IPS-15b (cell line): ENCODE data around the gene TMEM255B.
"Not testable (repeated sequence)": the region's sequence is repeated elsewhere in the genome, so short reads cannot be mapped to it uniquely, and the experiment has no call there.

Experiments used
- H3K27me3 ChIP-seq: one replicate; pipeline ENCODE4 v1.6.1; 2013; ENCODE audit warnings: low read length; ENCODE audit not compliant: control insufficient read depth, insufficient read depth
- H3K36me3 ChIP-seq: one replicate; pipeline ENCODE4 v1.6.1; 2013; ENCODE audit warnings: low read length; ENCODE audit not compliant: control insufficient read depth, insufficient read depth
- H3K4me1 ChIP-seq: one replicate; pipeline ENCODE4 v1.6.1; 2013; ENCODE audit warnings: mild to moderate bottlenecking, low read length; ENCODE audit not compliant: control insufficient read depth, insufficient read depth
- H3K4me3 ChIP-seq: one replicate; pipeline ENCODE4 v1.5.1; 2013; ENCODE audit warnings: low read depth, low read length
- H3K9ac ChIP-seq: one replicate; pipeline ENCODE4 v1.6.1; 2013; ENCODE audit warnings: low read depth, mild to moderate bottlenecking, low read length
- H3K9me3 ChIP-seq: one replicate; pipeline ENCODE4 v1.6.1; 2013; ENCODE audit warnings: mild to moderate bottlenecking, low read length; ENCODE audit not compliant: control insufficient read depth, insufficient read depth

Gene TMEM255B

GRCh38 chr13:113737803-113738202 lies 21.2 kb upstream of the TMEM255B start:
- Histone ChIP-seq H3K4me1 (no peaks in the 10 kb centered on the region), H3K9ac (no peak overlapping the region), H3K4me3 (no peak overlapping the region), H3K27me3 (no peaks in the 10 kb centered on the region), H3K36me3 (no peaks in the 10 kb centered on the region), H3K9me3 (peaks cover 4% of the 10 kb centered on the region)

- Histone ChIP-seq H3K9me3 (no peaks in the 10 kb centered on the region), H3K4me1 (no peaks in the 10 kb centered on the region), H3K36me3 (no peaks in the 10 kb centered on the region), H3K4me3 (no peak overlapping the region), H3K9ac (no peak overlapping the region), H3K27me3 (no peaks in the 10 kb centered on the region)
These were observed 19.3 kb upstream of the TMEM255B start for GRCh38 chr13:113739527-113740285.

- Histone ChIP-seq H3K4me3 (no peak overlapping the region), H3K9ac (no peak overlapping the region), H3K9me3 (no peaks in the 10 kb centered on the region), H3K36me3 (no peaks in the 10 kb centered on the region), H3K4me1 (no peaks in the 10 kb centered on the region), H3K27me3 (no peaks in the 10 kb centered on the region)
These were observed 18.8 kb upstream of the TMEM255B start for GRCh38 chr13:113740286-113740556.

GRCh38 chr13:113740661-113741060 lies 18.4 kb upstream of the TMEM255B start:
- no peak overlapping the region for H3K4me3 ChIP-seq
- no peaks in the 10 kb centered on the region for H3K9me3 ChIP-seq
- H3K36me3 ChIP-seq, result no peaks in the 10 kb centered on the region
- no peaks in the 10 kb centered on the region for H3K4me1 ChIP-seq
- no peaks in the 10 kb centered on the region for H3K27me3 ChIP-seq
- H3K9ac ChIP-seq, result no peak overlapping the region

- Histone ChIP-seq H3K27me3 (no peaks in the 10 kb centered on the region), H3K4me1 (no peaks in the 10 kb centered on the region)
These were observed 17.8 kb upstream of the TMEM255B start for GRCh38 chr13:113741191-113741668.

GRCh38 chr13:113742000-113742441 lies 17.0 kb upstream of the TMEM255B start:
- Histone ChIP-seq H3K4me3 (no peak overlapping the region), H3K36me3 (no peaks in the 10 kb centered on the region), H3K9ac (no peak overlapping the region), H3K4me1 (no peaks in the 10 kb centered on the region), H3K9me3 (no peaks in the 10 kb centered on the region), H3K27me3 (no peaks in the 10 kb centered on the region)

More at GRCh38 chr13:113741191-113741668, 17.8 kb upstream of the TMEM255B start:
- no peak overlapping the region for H3K4me3 ChIP-seq
- no peaks in the 10 kb centered on the region for H3K9me3 ChIP-seq
- no peak overlapping the region for H3K9ac ChIP-seq
- H3K36me3 ChIP-seq, result no peaks in the 10 kb centered on the region

GRCh38 chr13:113742445-113743120 lies 16.4 kb upstream of the TMEM255B start:
- Histone ChIP-seq H3K27me3 (no peaks in the 10 kb centered on the region), H3K9me3 (no peaks in the 10 kb centered on the region), H3K4me1 (no peaks in the 10 kb centered on the region), H3K4me3 (no peak overlapping the region), H3K9ac (no peak overlapping the region), H3K36me3 (no peaks in the 10 kb centered on the region)

GRCh38 chr13:113743366-113744195 lies 15.4 kb upstream of the TMEM255B start:
- Histone ChIP-seq H3K9me3 (no peaks in the 10 kb centered on the region), H3K36me3 (no peaks in the 10 kb centered on the region), H3K4me3 (no peak overlapping the region), H3K9ac (no peak overlapping the region), H3K27me3 (no peaks in the 10 kb centered on the region), H3K4me1 (no peaks in the 10 kb centered on the region)

GRCh38 chr13:113744197-113745000 lies 14.6 kb upstream of the TMEM255B start:
- Histone ChIP-seq H3K4me3 (no peak overlapping the region), H3K4me1 (no peaks in the 10 kb centered on the region), H3K36me3 (no peaks in the 10 kb centered on the region), H3K9ac (no peak overlapping the region), H3K27me3 (no peaks in the 10 kb centered on the region), H3K9me3 (no peaks in the 10 kb centered on the region)

- no peaks in the 10 kb centered on the region for H3K9me3 ChIP-seq
- no peaks in the 10 kb centered on the region for H3K4me1 ChIP-seq
These were observed 14.0 kb upstream of the TMEM255B start for GRCh38 chr13:113745059-113745458.

GRCh38 chr13:113745500-113746142 lies 13.4 kb upstream of the TMEM255B start:
- not testable (repeated sequence) for H3K27me3 ChIP-seq, H3K4me1 ChIP-seq

More at GRCh38 chr13:113745059-113745458, 14.0 kb upstream of the TMEM255B start:
- Histone ChIP-seq H3K36me3 (no peaks in the 10 kb centered on the region), H3K4me3 (no peak overlapping the region), H3K27me3 (no peaks in the 10 kb centered on the region), H3K9ac (no peak overlapping the region)

More at GRCh38 chr13:113745500-113746142, 13.4 kb upstream of the TMEM255B start:
- H3K4me3 ChIP-seq, H3K9ac ChIP-seq, H3K9me3 ChIP-seq, H3K36me3 ChIP-seq: not testable (repeated sequence)
